Loucy (cell line): ENCODE data around the gene RBM20.

Experiments
- H2AFZ ChIP-seq: fragments of 200-600 bp; sonication (generic); 2 replicates; pipeline ENCODE4 v1.6.0; 2016; ENCODE audit warnings: antibody characterized with exemption, mild to moderate bottlenecking, low read length, moderate library complexity
- H3F3A ChIP-seq: fragments of 200-600 bp; 2 replicates; pipeline ENCODE4 v1.6.0; 2016; ENCODE audit warnings: antibody characterized with exemption, low read depth, mild to moderate bottlenecking
- H3K27me3 ChIP-seq: fragments of 200-600 bp; sonication (generic); 2 replicates; pipeline ENCODE4 v1.6.1; 2014; ENCODE audit warnings: low read length, mild to moderate bottlenecking; ENCODE audit not compliant: insufficient read depth, poor library complexity, severe bottlenecking
- H3K36me3 ChIP-seq: fragments of 200-600 bp; sonication (generic); 2 replicates; pipeline ENCODE4 v1.6.1; 2016; ENCODE audit warnings: low read length; ENCODE audit not compliant: insufficient read depth
- H3K4me1 ChIP-seq: fragments of 200-600 bp; sonication (generic); 2 replicates; pipeline ENCODE4 v1.5.1; 2014; ENCODE audit warnings: low read length, mild to moderate bottlenecking; ENCODE audit not compliant: insufficient read depth, poor library complexity, severe bottlenecking
- H3K4me2 ChIP-seq: fragments of 200-600 bp; sonication (generic); 2 replicates; pipeline ENCODE4 v1.6.0; 2014; ENCODE audit warnings: antibody characterized with exemption, low read length, low read depth, mild to moderate bottlenecking; ENCODE audit not compliant: poor library complexity, severe bottlenecking
- H3K4me3 ChIP-seq: fragments of 200-600 bp; sonication (generic); 2 replicates; pipeline ENCODE4 v1.5.1; 2014; ENCODE audit warnings: low read length, mild to moderate bottlenecking, mixed read lengths; ENCODE audit not compliant: poor library complexity, severe bottlenecking
- H3K79me2 ChIP-seq: fragments of 200-600 bp; sonication (generic); 2 replicates; pipeline ENCODE4 v1.6.1; 2014; ENCODE audit warnings: low read length; ENCODE audit not compliant: insufficient read depth
- H3K9ac ChIP-seq: fragments of 200-600 bp; sonication (generic); 2 replicates; pipeline ENCODE4 v1.6.0; 2014; ENCODE audit warnings: mild to moderate bottlenecking, low read depth, low read length, moderate library complexity; ENCODE audit not compliant: poor library complexity, severe bottlenecking
- H3K9me2 ChIP-seq: fragments of 200-600 bp; sonication (generic); replicated peaks from 2 replicates; pipeline ENCODE4 v1.6.1; 2016; ENCODE audit warnings: low read depth, low read length, mixed read lengths
- H3K9me3 ChIP-seq: fragments of 200-600 bp; sonication (generic); 2 replicates; pipeline ENCODE4 v1.6.1; 2014; ENCODE audit warnings: mild to moderate bottlenecking, antibody characterized with exemption, low read length, low read depth; ENCODE audit not compliant: insufficient read depth
- H4K20me1 ChIP-seq: fragments of 200-600 bp; sonication (generic); 2 replicates; pipeline ENCODE4 v1.6.0; 2014; ENCODE audit warnings: antibody characterized with exemption, low read length, mild to moderate bottlenecking; ENCODE audit not compliant: insufficient read depth, poor library complexity, severe bottlenecking
- CTCF ChIP-seq: fragments of 200-600 bp; sonication (generic); conservative IDR thresholded peaks from 2 replicates; pipeline ENCODE4 v1.5.1; 2014; ENCODE audit warnings: mild to moderate bottlenecking, antibody characterized with exemption, low read length
- EZH2phosphoT487 ChIP-seq: fragments of 200-600 bp; IDR thresholded peaks from 2 replicates; pipeline ENCODE4 v1.6.1; 2018; ENCODE audit warnings: antibody characterized with exemption, mild to moderate bottlenecking, moderate library complexity, borderline replicate concordance

RBM20 gene

DNA sequence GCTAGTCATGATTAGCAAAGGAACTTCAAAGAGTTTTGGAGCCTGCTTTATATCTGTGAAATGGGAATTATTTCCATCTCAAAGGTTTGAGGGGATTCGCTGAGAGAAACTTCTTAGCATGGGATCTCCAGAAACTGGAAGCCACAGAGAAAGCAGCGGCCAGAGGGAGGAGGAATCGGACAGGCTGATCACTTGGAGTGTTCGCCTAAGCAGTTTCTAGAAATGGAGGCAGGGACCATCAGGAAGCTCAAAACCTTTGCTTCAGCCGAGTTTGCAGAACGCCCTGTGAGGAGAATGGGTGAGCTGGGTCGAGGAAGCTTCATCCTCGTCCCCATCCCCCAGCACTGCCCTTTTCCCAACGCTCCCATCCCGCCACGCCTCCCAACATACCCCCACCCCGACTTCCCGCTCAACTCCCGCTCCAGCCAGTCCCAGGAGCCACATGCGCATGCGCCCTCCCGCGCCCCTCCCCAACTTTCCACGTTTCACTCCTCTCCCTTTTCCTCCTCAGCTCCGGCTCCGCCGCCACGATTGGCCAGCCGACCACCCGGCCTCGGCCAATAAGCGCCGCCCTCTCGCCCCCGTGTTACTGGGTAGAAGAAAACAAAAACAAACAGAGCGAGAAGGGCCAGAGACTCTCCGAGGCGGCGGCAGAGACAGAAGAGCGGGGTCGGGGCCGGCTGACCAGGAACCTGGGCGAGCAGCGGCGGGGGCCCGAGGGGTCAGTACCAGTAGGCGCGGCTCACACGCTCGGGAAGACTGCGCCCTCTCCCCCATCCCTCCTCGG lies 227.4 kb downstream of the RBM20 start, which contains the start of gene PDCD4:
Gene PDCD4, plus strand, starts transcription at position 631 of the 787 bp plus-strand sequence. CDS start 4,100 bp downstream, outside the sequence.
- Histone ChIP-seq H3K27me3 (no peaks in the 10 kb centered on the region), H3K9me2 (no peaks in the 10 kb centered on the region), H3F3A (peaks cover 3% of the 10 kb centered on the region; the same call in 1 of the 2 replicates), H2AFZ (peak within 1 kb of the TSS; percentile 85), H3K4me3 (peak within 1 kb of the TSS; percentile 93), H3K36me3 (no peaks in the 10 kb centered on the region; the same call in 1 of the 2 replicates), H3K4me1 (peaks cover 80% of the 10 kb centered on the region), H3K4me2 (peak within 1 kb of the TSS; percentile 99), H4K20me1 (peaks cover 31% of the 10 kb centered on the region), H3K9ac (peak within 1 kb of the TSS; percentile 90), H3K9me3 (no peaks in the 10 kb centered on the region), H3K79me2 (peaks cover 67% of the 10 kb centered on the region)
- TF ChIP-seq EZH2phosphoT487 = no peak
- TF ChIP-seq CTCF = no peak

DNA sequence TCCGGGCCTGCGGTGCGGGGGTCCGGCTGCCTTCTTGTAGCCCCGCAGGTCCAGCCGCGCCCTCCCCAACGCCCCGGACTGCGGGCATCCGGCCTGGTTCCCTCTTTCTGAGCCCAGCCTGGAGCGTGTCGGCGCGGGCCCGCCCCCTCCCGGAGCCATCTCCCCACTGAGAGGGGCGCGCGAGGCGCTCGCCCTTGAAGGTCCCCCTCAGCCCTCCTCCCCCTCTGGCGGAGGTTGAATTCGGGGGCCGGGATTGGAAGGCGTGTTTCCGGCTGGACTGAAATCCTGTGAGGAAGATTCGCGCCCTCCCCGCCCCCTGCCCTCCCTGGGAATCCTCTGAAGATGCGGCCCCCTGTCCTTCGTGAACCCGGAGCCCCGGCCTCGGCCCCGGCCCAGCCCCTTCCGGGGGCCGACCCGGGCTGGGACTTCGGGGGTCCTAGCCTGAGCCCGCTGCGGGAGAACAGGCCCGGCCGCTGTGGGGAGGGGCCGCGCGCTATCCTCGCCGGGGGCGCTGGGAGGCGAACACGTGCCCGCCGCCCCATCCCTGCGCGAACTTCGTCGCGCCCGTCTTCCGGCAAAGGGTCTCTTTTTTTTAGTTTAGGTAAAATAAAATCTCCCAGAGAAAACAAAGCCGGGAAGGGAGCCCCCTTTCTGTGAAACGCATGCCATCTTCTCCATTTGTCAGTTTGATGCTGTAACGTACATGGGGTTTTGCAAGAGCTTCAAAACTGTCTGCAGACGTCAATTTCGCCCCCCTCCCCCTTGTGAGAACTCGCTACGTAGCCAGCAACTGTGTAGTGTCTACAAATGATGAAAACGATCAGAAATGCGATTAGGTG lies 228.2 kb downstream of the RBM20 start:
- peaks cover 39% of the 10 kb centered on the region for H4K20me1 ChIP-seq

More for the DNA sequence above, 228.2 kb downstream of the RBM20 start:
- Histone ChIP-seq H3K9me3 (no peaks in the 10 kb centered on the region), H3K9ac (peak overlapping the region; percentile 90), H3K27me3 (no peaks in the 10 kb centered on the region), H3K4me3 (peak overlapping the region; percentile 93), H3F3A (peaks cover 3% of the 10 kb centered on the region; the same call in 1 of the 2 replicates), H3K4me1 (peaks cover 79% of the 10 kb centered on the region), H3K79me2 (peaks cover 76% of the 10 kb centered on the region), H3K9me2 (no peaks in the 10 kb centered on the region), H3K36me3 (no peaks in the 10 kb centered on the region; the same call in 1 of the 2 replicates), H3K4me2 (peak overlapping the region; percentile 99), H2AFZ (peak overlapping the region; percentile 85)
- TF ChIP-seq EZH2phosphoT487 = no peak
- peak; percentile 26; the same call in 1 of the 2 replicates for TF ChIP-seq CTCF
